ENCODE results near the gene FUT7. TPM values are rescaled to one million over a fixed set of nuclear protein-coding genes. Genes with fewer than 3 reads are reported as not detected.
"Not testable (repeated sequence)": the region's sequence is repeated elsewhere in the genome, so short reads cannot be mapped to it uniquely, and the experiment has no call there.

The FUT7 gene
- total RNA-seq, 1 donor from 2014 or later, result not detected

DNA sequence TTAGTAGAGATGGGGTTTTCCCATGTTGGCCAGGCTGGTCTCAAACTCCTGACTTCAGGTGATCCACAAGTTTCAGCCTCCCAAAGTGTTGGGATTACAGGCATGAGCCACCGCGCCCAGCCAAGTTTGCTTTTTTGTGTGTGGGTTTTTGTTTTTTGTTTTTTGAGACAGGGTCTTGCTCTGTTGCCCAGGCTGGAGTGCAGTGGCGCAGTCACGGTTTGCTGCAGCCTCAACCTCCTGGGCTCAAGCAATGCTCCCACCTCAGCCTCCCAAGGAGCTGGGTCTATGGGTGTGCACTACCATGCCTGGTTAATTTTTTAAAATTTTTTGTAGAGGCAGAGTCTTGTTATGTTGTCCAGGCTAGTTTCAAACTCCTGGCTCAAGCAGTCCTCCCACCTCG, 1.6 kb upstream of the FUT7 start:
- not testable (repeated sequence) for DNase-seq (ENCODE audit: low read depth)

DNA sequence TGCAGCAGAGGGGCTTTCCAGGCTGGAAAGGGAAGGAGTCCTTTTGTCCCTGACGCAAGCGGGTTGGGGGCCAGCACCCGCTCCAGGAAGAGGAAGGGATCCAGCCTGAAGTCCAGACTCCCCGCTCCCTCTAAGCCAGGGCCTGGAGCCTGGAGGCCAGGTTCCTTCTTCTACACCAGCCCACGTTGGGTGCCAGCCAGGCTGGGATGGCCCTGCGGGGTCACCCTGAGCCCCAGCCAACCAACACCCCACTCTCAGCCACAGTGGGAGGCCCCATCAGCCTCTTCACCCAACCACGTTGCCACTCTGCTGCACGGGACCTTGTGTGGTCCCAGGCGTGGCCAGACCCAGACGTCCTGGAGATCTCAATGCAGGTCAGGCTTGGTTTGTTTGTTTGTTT, 970 bp upstream of the FUT7 start:
- DNase-seq (ENCODE audit: low read depth), result no peak

DNA sequence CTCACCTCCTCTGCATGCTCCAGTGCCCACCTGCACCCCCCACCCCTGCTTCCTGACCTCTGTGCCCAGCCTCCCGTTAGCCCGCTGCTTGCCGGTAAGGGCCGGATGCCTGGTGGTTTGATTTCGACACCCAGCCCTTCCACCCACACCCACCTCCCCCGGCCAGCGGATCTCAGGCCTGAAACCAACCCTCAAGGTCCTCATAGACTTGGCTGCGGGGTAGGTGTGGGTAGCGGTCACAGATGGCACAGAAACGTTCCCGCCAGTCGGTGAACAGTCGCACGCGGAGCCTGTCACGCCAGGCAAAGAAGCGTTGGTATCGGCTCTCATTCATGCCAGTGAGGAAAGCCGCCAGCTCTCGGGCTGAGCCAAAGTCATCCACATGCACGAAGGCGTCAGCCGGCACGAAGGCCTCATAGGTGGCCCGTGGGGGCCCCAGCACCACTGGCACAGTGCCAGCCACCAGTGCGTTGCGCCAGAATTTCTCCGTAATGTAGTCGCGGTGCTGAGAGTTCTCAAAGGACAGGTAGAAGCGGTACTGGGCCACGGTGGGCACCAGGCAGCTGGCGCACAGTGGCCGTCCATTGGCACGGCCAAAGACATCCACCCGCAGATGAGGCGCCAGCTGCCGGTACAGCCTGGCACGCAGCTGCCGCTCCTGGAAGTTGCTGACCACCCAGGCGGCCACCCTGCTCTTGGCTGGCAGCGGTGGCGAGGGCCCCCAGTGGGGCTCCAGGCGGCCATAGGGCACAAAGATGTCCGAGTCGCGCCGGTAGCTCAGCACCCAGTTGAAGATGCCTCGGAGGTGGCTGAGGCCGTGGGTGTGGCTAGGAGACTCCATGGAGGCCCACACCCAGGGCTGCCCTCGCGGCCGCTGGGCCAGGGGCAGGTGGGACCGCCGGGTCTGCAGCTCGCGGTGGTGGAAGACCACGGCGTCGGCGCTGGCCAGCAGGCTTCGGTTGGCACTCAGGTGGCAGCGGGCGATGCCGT, 1.1 kb downstream of the FUT7 start:
- DNase-seq (ENCODE audit: low read depth), result peak; percentile 71

DNA sequence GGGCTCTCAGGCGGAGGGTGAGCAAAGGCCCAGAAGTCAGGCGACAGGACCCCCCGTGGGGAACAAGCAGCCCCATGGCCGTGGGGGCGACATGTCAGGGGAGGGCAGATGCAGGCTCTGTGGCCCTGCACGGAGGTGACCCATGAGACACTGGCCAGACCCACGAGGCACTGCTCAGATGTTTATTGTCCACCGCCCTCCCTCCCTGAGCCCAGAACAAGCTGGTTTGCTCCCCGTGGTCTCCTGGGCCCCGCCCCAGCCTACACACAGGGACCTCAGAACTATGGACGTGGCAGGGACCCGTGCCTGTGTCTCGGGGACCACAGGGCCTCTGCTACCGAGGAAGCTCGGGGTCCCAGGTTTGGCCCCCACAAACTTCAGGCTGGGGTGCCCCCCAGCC, 1.9 kb downstream of the FUT7 start:
- DNase-seq (ENCODE audit: low read depth), result no peak

DNA sequence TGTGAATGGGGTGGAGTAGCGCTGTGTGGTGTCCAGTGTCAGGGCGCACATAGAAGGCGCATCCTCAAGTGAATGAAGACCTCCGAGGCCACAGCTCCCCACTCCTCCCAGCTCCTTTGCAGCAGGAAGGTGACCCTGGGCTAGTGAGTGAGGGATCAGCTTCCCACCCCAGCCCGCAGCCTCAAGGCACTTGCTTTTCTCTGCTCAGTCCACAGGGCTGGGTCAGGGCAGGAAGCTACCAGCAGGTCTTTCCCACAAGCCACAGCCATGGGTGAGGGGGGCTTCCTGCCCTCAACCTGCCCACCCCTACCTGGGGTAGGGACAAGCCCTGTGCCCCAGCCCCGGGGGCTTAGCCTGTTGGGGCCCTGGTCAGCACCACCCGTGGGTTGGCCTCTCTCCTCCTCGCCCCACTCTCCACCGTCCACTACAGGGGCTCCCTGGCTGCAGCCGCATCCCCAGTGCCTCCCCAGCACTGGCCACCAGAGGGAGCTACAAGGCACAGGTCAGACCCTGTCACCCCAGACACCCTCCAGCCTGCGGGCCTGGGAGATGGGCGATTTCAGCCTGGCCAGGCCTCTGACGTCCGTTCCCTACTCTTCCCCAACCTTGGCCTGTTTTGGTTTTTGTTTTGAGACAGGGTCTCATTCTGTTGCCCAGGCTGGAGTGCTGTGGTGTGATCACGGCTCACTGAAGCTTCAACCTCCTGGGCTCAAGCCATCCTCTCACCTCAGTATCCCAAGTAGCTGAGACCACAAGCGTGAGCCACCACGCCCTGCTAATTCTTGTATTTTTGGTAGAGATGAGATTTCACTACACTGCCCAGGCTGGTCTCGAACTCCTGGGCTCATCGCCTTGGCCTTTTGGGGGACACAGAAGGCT, 2.6 kb downstream of the FUT7 start:
- DNase-seq (ENCODE audit: low read depth), result peak; percentile 29

DNA sequence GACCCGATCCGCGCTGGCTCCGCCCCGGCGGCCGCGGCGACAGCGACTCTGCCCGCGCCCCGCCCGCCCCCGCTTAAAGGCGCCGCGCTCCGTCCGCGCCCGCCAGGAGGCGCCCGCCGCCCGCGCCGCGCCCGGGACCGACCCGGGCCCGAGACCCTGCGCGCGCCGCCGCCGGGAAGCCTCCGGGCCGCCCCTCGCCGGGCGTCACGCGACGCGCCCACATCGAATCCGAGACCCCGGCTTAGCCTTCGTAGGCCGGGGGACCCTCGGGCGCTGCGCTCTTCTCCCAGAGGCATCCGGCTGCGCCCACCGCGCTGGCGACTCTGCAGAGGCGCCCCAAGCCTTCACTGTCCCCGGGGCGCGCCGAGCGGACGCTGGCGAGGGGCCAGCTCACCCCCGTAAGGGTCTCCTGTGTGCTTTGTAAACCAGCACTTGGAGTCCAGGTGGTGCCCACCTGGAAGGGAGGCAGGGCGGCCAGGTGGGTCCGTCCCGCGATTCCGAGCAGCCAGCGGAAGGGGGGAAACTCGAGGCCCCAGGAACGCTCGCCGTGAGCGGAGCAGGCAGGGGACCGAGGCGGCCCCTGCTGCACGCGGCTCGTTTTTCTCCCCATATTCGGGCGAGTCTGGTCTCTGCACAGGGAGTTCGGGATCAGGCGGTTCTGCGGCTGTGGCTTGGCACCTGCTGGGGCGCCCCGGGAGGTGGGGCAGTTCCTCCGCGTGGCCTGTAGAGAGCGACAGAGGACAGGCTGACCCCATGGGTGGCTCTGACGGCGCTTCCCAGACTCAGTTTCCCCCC, 3.4 kb downstream of the FUT7 start:
- DNase-seq (ENCODE audit: low read depth), result peak; percentile 19

DNA sequence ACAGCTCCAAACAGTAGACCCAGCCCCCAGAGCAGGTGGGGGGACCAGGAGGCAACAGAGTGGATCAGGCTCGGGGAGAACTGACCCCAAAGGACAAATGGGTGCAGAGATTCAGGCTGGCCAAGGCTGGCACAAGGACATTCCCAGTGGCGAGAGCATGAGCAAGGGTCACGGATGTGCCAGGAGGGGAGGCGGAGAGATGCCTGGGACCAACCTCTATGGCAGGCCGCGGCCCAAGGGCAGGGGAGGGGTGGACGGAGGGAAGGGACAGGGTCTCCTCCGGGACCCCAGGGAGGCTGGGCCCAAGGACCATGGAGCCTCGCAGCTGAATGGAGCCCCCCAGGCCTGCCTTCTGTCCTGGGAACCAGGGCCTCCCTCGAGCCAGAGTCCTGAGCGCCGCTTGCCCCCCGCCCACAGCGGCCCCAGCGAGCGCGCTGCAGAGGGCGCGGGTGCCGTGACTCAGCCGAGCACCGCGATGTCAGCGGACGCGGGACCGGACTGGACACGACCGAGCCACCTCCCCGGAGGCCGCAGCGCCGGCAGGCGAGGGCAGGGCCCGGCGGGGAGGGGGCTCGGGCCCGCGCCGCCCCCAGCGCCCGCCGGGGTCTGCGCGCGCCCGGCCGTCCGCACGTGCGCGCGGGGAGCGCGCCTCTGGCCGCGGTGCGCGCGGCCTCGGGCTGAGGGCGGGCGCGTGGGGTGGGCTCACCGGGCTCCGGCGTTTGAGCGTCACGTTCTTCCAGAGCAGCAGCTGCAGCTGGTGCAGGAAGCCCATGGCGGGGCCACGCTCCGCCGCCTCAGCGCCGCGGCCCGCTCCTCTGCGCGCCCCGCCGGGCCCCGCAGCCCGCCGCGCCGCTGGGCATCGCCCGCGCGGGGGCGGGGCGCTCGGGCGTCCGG, 4.3 kb downstream of the FUT7 start, which contains the start of gene ABCA2:
Gene ABCA2, minus strand, starts transcription at position 869 of the 894 bp plus-strand sequence. Its CDS starts 97 bp downstream, at position 772.
- DNase-seq (ENCODE audit: low read depth), result no peak

DNA sequence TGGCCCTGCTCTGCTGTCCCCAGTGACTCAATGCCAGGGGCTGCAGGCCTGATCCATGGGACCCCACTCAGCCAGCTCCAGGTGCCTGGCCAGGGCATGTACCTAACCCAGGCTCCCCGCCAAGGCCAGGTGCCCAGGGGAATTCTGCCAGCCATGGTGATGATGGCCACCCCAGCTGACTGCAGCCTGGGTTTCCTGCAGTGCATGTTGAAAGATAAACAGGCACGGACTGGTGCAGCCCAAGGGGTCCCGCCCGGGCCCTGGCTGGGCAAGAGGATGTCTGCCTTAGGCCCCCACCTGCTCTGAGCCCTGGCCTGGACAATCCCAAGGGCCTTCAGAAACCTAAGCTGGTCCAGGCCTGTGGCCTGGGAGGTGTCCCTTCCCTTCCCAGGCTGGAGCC, 5.1 kb downstream of the FUT7 start:
- DNase-seq (ENCODE audit: low read depth), result no peak

DNA sequence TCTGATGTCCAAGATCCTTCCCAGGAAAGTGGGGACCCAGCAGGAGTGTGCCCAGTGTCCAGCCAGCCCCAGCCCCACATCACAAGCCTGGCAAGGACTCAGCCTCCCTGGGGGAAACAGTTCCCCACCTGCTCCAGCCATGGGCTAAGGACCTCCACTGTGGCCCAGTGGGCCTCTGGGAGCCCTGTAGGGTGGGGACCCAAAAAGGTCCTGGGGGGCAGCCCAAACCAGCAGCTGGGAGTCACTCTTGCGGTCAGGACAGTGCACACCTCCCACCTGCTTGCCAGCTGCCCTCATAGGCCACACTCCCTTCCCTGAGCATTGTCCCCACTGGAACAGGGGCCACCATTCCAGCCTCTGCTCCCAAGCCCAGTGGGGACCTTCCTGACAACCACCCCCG, 5.5 kb downstream of the FUT7 start:
- no peak for DNase-seq (ENCODE audit: low read depth)

DNA sequence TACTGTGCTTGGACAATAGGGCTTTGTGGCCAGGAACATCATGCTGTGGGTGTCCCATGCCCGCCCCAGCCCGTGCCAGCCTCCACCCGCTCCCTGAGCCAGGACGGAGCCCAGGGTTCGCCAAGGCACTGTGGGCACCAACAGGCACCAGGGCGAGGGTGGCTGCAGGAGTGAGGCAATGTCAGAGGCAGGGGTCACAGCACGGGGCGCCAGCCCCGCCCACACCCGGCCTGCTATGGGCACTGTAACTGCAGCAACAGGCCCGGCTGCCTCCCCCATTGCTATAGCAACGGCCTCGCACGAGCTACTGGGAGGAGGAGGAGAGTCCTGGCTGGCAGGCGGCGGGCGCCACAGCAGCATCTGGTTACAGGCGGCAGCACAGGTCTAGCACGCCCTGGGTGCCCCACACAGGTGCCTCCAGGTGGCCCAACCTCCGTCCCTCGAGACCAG, 6.3 kb downstream of the FUT7 start:
- peak; percentile 75 for DNase-seq (ENCODE audit: low read depth)

DNA sequence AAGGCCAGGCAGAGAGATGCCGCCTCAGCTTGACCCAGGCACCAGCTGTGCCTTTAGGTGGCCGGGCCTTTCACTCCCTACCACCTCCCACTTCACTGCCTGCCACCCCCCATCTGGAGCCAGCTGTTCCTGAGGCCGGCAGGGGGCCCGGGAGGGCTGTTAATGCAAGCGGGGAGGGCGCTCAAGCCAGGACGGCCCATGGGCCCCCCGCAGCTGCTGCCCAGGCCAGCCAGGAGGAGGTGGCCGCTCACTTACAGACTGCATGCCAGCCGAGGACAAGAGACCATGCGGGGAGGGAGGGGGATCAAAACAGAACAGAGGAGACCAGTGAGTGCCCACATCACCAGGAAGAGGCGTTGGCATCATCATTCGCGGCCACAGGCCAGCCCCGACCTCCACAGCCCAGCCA, 8.3 kb downstream of the FUT7 start:
- DNase-seq (ENCODE audit: low read depth), result no peak

DNA sequence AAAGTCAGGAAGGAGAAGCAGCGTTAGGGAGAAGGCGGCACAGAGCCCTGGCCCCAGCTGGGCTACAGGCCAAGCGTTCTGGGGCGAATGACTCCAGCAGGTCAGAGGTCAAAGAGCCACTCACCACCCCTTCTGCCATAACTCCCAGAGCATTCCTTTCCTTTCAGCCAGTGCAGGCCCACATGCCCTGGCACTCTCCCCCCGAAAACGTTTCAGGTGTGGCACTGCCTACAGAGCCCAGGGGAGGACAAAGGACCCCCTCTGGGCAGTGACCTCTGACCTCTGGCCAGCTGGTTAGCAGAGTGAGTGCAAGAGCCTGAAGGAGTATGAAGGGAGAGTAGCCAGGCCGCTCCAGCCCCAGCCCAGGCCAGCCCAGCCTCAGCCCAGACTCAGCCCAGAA, 8.7 kb downstream of the FUT7 start:
- no peak for DNase-seq (ENCODE audit: low read depth)

DNA sequence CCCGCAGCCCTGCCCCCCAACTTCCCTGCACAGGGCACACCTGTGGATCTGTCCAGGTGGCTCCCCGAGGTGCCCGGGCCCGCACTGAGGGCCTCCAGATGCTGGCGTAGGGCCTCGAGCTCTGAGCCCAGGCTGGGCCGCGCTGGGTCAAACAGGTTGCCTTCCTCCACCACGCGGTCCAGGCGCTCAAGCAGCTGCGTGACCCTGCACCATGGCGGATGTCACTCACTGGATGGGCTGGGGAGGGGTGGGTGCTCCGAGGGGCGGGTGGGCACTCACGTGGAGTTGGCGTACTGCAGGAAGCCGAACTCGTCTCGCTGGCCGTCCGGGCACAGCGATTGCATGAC, 9.3 kb downstream of the FUT7 start:
- no peak for DNase-seq (ENCODE audit: low read depth)

DNA sequence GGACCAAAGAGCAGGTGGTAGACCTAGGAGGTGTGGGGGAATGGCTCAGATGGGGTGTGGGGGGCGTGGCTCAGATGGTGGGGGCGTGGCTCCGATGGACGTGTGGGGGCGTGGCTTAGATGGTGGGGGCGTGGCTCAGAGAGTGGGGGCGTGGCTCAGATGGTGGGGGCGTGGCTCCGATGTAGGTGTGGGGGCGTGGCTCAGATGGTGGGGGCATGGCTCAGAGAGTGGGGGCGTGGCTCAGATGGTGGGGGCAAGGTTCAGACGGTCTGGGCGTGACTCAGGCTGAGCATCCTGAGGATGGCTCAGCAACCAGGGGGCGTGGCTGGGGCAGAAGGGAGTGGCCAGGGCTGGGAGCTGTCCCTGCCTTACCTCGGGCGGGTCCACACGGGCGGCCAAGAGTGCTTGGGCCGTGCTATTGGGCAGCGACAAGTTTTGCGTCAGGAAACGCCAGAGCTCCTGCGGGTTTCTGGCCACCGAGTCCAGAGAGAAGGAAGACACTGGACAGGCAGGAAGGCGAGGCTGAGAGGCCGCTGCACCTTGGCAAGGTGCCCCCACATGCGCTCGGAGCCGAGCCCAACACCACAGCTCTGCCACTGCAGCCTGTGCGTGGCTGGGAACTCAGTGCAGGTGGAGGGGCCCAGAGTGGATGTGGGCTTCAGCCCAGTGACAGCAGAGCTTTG, 9.8 kb downstream of the FUT7 start:
- DNase-seq (ENCODE audit: low read depth), result peak; percentile 58

DNA sequence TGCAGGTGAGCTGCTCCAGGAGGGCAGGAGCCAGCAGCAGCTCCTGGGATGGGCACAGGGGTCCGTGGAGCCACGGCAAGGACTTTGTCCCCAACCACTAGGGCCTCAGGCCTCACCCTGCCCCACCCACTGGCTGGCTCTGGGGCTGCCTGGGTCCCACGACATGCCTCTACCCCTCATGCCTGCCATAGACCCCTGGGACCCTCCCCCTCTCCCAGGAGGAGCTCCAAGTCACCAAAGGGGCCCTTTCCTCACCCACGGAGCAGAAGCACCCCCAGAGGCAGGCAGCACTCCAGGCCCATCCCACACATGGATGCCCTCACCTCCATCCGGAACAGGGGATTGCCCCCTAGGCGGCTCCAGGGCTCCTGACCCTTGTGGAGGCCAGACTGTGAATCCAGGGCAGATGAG, 10.3 kb downstream of the FUT7 start:
- no peak for DNase-seq (ENCODE audit: low read depth)

DNA sequence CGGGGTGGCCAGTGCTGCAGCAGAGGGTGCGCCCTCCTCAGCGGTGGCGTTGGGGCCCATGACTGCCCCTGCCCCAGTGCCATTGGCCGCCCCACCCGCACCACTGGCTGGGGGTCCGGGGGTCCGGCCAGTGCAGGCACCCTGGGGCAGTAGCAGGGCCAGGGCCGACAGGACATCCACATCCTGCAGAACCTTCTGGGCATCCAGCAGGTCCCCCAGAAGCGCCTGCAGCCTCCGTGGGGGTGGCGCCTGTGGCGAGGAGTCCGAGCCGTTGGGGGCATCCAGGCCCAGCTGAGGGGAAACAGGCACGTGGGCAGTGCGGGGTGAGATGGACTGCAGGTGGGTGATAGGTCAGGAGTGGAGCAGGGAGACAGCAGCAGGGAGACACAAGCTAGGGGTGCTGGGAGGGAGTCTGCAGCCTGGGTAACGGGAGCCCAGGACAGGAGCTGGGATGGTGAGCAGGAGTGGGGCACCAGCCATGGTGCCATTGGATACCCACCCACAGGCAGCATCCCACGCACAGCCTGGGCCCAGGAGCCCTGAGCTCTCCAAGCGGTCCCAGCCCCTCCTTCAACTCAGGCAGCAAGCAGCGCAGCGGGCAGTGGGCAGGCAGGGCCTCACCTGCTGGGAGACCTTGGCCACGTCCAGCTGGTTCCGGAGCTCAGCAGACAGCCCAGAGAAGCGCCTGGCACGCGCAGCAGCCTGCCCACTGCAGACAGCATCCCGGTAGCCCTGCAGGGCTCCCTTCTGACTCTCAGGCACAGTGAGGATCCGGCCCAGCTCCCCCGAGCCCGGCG, 10.9 kb downstream of the FUT7 start:
- DNase-seq (ENCODE audit: low read depth), result no peak

DNA sequence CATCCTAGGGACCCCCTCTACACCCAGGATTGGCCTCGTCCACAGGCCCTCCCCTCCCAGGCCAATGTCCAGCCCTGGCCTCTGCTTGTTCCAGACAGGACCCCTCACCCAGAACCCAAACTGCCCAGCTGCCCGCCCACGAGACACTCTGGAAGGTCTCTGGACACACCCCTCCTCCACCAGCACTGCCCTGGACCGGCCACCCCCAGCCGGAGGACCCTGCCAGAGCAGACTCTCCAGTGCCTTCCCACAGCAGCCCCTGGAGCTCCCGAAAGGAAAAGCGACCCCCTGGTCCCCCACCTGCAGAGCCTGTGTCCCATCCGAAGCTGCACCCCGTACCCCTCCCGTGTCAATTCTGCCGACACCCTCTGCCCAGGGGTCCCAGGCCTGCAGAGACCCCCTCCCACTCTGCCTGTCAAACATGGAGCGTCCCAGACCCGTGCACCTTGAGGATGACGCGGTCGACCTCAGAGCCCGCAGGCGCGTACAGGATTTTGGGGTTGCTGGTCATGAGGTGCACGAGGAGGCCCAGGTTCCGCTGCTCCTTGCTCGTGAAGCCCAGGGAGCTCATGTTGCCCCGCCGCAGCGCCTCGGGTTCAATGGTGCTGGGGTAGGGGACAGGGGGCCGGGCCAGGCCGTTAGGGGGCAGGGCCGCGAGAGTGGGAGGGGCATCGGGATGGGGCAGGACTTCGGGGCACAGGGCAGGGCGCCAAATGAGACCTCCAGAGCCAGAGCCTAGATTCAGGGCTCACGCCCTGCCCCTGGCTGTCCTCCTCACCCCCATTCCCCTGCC, 11.8 kb downstream of the FUT7 start:
- DNase-seq (ENCODE audit: low read depth), result no peak

Data from renal cortical epithelial cell (primary cell).